Prostate gland (tissue), 2 donors: ENCODE results near the gene SIPA1L3. TPM values are rescaled to one million over a fixed set of nuclear protein-coding genes. Genes with fewer than 3 reads are reported as not detected.

ENCODE experiments used
- DNase-seq: peaks from one replicate; pipeline ENCODE4 v3.0.0-alpha.2; 2019; ENCODE audit warnings: low spot score
- H3K27ac ChIP-seq, 2 donors: fragments of 200-600 bp; sonication (generic); 2 replicates each; pipeline ENCODE4 v1.5.1; 2017 to 2019
- H3K27me3 ChIP-seq: fragments of 200-600 bp; sonication (generic); replicated peaks from 2 replicates; pipeline ENCODE4 v1.5.1; 2019; ENCODE audit not compliant: insufficient read depth
- H3K36me3 ChIP-seq, 2 donors: fragments of 200-600 bp; sonication (generic); 1 replicate in 1 of 2; 2 replicates in 1 of 2; pipeline versions ENCODE4 v1.5.1 to v1.8.1; 2017 to 2019
- H3K4me1 ChIP-seq: fragments of 200-600 bp; sonication (generic); replicated peaks from 2 replicates; pipeline ENCODE4 v1.5.1; 2019
- H3K4me3 ChIP-seq, 2 donors: fragments of 200-600 bp; sonication (generic); 2 replicates each; pipeline ENCODE4 v1.5.1; 2017 to 2019
- H3K9me3 ChIP-seq: fragments of 200-600 bp; sonication (generic); 2 replicates; pipeline ENCODE4 v1.5.1; 2017
- CTCF ChIP-seq, 4 experiments: fragments of 200-600 bp in 2 of 4; fragments of 450-650 bp in 2 of 4; sonication (generic) in 2 of 4; IDR thresholded peaks; 1 replicate in 3 of 4; 2 replicates in 1 of 4; pipeline ENCODE4 v1.5.1; 2016 to 2019; ENCODE audit warnings: antibody characterized with exemption in 4 of 4, mild to moderate bottlenecking in 2 of 4, moderate library complexity in 2 of 4
- POLR2A ChIP-seq: fragments of 450-650 bp; IDR thresholded peaks from one replicate; pipeline ENCODE4 v1.6.1; 2016; ENCODE audit warnings: antibody characterized with exemption, mild to moderate bottlenecking
- POLR2AphosphoS5 ChIP-seq: sonication (generic); formaldehyde crosslinking; IDR thresholded peaks from one replicate; pipeline ENCODE4 v1.6.1; 2017; ENCODE audit warnings: antibody characterized with exemption
- WGBS: methylation state at CpG from one replicate; pipeline ENCODE4 v1.1.5; 2018; 5-methylcytosine and 5-hydroxymethylcytosine counted together
- intact Hi-C: fragments of 100-400 bp; cut with DNase I; formaldehyde crosslinking; loops from one replicate; pipeline ENCODE4 v1.14.2; 2022
- total RNA-seq, 2 donors: library from RNA; depleted of rRNA; stranded (reverse); fragments of >200 nt; gene quantifications; one replicate each; pipeline ENCODE4 v1.1.0, GENCODE V29; 2016

The SIPA1L3 gene
- total RNA-seq, 2 donors from 2014 or later: 48.8 to 63.5 TPM

DNA sequence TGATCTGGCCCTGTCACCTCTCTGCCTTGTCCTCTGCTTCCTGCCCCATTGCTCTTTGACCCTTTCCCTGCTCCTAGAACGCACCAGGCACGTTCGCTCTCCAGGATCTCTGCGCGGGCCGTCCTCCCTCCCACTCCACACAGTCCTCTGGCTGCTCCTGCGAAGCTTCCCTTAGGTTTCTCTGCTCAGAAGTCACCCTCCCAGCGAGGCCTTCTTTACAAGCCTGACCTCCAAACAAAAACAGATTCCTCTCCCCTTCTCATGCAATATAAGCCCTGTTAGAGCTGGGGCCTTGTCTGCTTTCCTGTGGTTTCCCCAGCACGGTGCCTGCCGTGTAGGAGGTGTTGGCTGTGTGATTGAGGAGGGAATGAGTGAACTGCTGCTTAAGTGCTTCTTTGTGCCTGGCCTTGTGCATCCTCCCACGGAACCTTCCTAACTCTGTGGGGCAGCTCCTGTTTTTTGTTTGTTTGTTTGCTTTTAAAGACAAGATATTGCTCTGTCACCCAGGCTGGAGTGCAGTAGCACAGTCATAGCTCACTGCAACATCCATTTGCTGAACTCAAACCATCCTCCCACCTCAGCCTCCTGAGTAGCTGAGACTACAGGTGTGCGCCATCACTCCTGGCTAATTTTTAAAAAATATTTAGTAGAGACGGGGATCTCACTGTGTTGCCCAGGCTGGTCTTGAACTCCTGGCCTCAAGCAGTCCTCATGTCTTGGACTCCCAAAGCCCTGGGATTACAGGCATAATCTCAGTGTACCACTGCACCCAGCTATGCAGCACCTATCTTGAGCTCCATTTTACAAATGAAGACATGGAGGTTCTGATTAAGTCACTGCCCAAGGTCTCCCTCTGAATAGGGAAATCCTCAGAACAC, 82.0 kb downstream of the SIPA1L3 start:
- intact Hi-C loops: no loop called here
- DNase-seq: no peak
- TF ChIP-seq POLR2AphosphoS5: no peak
- no peak for TF ChIP-seq POLR2A
- TF ChIP-seq CTCF (IDR thresholded peaks at IDR 0.05): no peak
- H3K4me1 ChIP-seq: no peaks in the 10 kb centered on the region
- no peaks in the 10 kb centered on the region for H3K36me3 ChIP-seq
- 74% methylated on average over 13 of the region's 13 CpGs for WGBS
- H3K27me3 ChIP-seq: no peaks in the 10 kb centered on the region
- H3K9me3 ChIP-seq: no peaks in the 10 kb centered on the region
- no peak overlapping the region for H3K27ac ChIP-seq
- H3K4me3 ChIP-seq: no peak overlapping the region

- Histone ChIP-seq H3K36me3 (no peaks in the 10 kb centered on the region), H3K27ac (no peak overlapping the region), H3K4me3 (no peak overlapping the region), H3K27me3 (no peaks in the 10 kb centered on the region), H3K4me1 (no peaks in the 10 kb centered on the region), H3K9me3 (no peaks in the 10 kb centered on the region)
- TF ChIP-seq POLR2A (no peak), CTCF (IDR thresholded peaks at IDR 0.05) (no peak), POLR2AphosphoS5 (no peak)
- 90% methylated on average over 5 of the region's 7 CpGs for WGBS
- intact Hi-C loops: no loop called here
- no peak for DNase-seq
Observed at GRCh38 chr19:37989855-37990254, 82.8 kb downstream of the SIPA1L3 start.

GRCh38 chr19:37990362-37990761, 83.4 kb downstream of the SIPA1L3 start:
- WGBS: 80% methylated on average over 10 of the region's 10 CpGs
- Histone ChIP-seq H3K9me3 (no peaks in the 10 kb centered on the region), H3K4me3 (no peak overlapping the region), H3K4me1 (no peaks in the 10 kb centered on the region), H3K36me3 (no peaks in the 10 kb centered on the region), H3K27ac (no peak overlapping the region), H3K27me3 (no peaks in the 10 kb centered on the region)
- TF ChIP-seq CTCF (IDR thresholded peaks at IDR 0.05): peak in 1 of 4 experiments; percentile 8
- no peak for TF ChIP-seq POLR2A
- no peak for TF ChIP-seq POLR2AphosphoS5
- DNase-seq: no peak
- intact Hi-C loops: no loop called here

GRCh38 chr19:37991176-37991835, 84.3 kb downstream of the SIPA1L3 start:
- no peaks in the 10 kb centered on the region for H3K36me3 ChIP-seq
- no peaks in the 10 kb centered on the region for H3K4me1 ChIP-seq
- no peak overlapping the region for H3K27ac ChIP-seq
- TF ChIP-seq POLR2A: no peak
- TF ChIP-seq POLR2AphosphoS5: no peak
- TF ChIP-seq CTCF (IDR thresholded peaks at IDR 0.05): no peak
- no peaks in the 10 kb centered on the region for H3K27me3 ChIP-seq
- intact Hi-C loops: no loop called here
- 70% methylated on average over 10 of the region's 10 CpGs for WGBS
- no peaks in the 10 kb centered on the region for H3K9me3 ChIP-seq
- no peak for DNase-seq
- no peak overlapping the region for H3K4me3 ChIP-seq

DNA sequence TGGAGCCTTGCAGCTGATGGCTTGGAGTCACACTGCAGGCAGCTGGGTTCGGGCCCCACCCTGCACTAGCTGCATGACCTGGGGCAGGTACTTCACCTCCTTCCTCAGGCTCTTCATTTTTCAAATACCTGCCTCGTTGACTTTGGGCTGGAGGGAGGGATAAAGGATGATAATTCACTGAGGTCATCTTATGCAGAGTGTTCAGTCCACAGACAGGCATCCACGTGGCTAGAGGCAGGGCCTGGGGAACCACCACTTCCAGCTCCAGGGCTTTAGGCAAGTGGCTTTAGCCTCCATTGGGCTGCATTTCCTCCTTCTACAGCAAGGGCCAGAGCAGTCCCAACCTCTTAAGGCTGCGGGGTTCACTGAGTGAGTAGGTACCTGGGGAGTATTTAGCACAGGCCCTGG, 84.8 kb downstream of the SIPA1L3 start:
- no peaks in the 10 kb centered on the region for H3K9me3 ChIP-seq
- intact Hi-C loops: no loop called here
- no peaks in the 10 kb centered on the region for H3K27me3 ChIP-seq
- H3K27ac ChIP-seq: no peak overlapping the region
- 76% methylated on average over 4 of the region's 4 CpGs for WGBS
- no peaks in the 10 kb centered on the region for H3K36me3 ChIP-seq
- no peaks in the 10 kb centered on the region for H3K4me1 ChIP-seq
- no peak overlapping the region for H3K4me3 ChIP-seq
- TF ChIP-seq POLR2AphosphoS5: no peak
- TF ChIP-seq POLR2A: no peak
- TF ChIP-seq CTCF (IDR thresholded peaks at IDR 0.05): no peak
- DNase-seq: no peak
